Measurements from ENCODE around the gene RASL10A.

Gene RASL10A

GRCh38 chr22:29308791-29309262, 6.7 kb downstream of the RASL10A start:
- peak; percentile 48 for DNase-seq

GRCh38 chr22:29308148-29308790, 7.2 kb downstream of the RASL10A start:
- DNase-seq = no peak
- in situ Hi-C loops (cut with MboI; ENCODE audit: low pct_unique_long_range_greater_than_20kb, low sequenced_read_pairs) = no loop called here

More at GRCh38 chr22:29308791-29309262, 6.7 kb downstream of the RASL10A start:
- in situ Hi-C loops (cut with MboI; ENCODE audit: low pct_unique_long_range_greater_than_20kb, low sequenced_read_pairs) = no loop called here

- DNase-seq = no peak
- in situ Hi-C loops (cut with MboI; ENCODE audit: low pct_unique_long_range_greater_than_20kb, low sequenced_read_pairs) = no loop called here
These were observed 7.8 kb downstream of the RASL10A start for GRCh38 chr22:29307596-29308147.

- in situ Hi-C loops (cut with MboI; ENCODE audit: low pct_unique_long_range_greater_than_20kb, low sequenced_read_pairs) = no loop called here
- DNase-seq = peak; percentile 61
These were observed 8.5 kb downstream of the RASL10A start for GRCh38 chr22:29306835-29307595.

- DNase-seq = peak; percentile 82
- in situ Hi-C loops (cut with MboI; ENCODE audit: low pct_unique_long_range_greater_than_20kb, low sequenced_read_pairs) = no loop called here
These were observed 9.2 kb downstream of the RASL10A start, which contains the start of gene GAS2L1 for GRCh38 chr22:29306175-29306834. Gene GAS2L1, plus strand, starts transcription at chr22:29306650. Its CDS starts 1,456 bp downstream, at chr22:29308106.

- in situ Hi-C loops (cut with MboI; ENCODE audit: low pct_unique_long_range_greater_than_20kb, low sequenced_read_pairs) = no loop called here
- no peak for DNase-seq
These were observed 9.7 kb downstream of the RASL10A start for GRCh38 chr22:29305836-29306174.

- DNase-seq = no peak
- in situ Hi-C loops (cut with MboI; ENCODE audit: low pct_unique_long_range_greater_than_20kb, low sequenced_read_pairs) = no loop called here
These were observed 12.6 kb downstream of the RASL10A start for GRCh38 chr22:29302681-29303465.

- in situ Hi-C loops (cut with MboI; ENCODE audit: low pct_unique_long_range_greater_than_20kb, low sequenced_read_pairs) = no loop called here
- DNase-seq = no peak
These were observed 13.2 kb downstream of the RASL10A start for GRCh38 chr22:29302402-29302680.

- DNase-seq = peak; percentile 21
These were observed 13.6 kb downstream of the RASL10A start for GRCh38 chr22:29301716-29302401.

GRCh38 chr22:29300807-29301601, 14.5 kb downstream of the RASL10A start:
- in situ Hi-C loops (cut with MboI; ENCODE audit: low pct_unique_long_range_greater_than_20kb, low sequenced_read_pairs) = no loop called here

More at GRCh38 chr22:29301716-29302401, 13.6 kb downstream of the RASL10A start:
- in situ Hi-C loops (cut with MboI; ENCODE audit: low pct_unique_long_range_greater_than_20kb, low sequenced_read_pairs) = no loop called here

GRCh38 chr22:29300467-29300806, 15.1 kb downstream of the RASL10A start:
- in situ Hi-C loops (cut with MboI; ENCODE audit: low pct_unique_long_range_greater_than_20kb, low sequenced_read_pairs) = no loop called here
- no peak for DNase-seq

More at GRCh38 chr22:29300807-29301601, 14.5 kb downstream of the RASL10A start:
- DNase-seq = peak; percentile 28

- in situ Hi-C loops (cut with MboI; ENCODE audit: low pct_unique_long_range_greater_than_20kb, low sequenced_read_pairs) = no loop called here
- no peak for DNase-seq
These were observed 16.2 kb downstream of the RASL10A start for GRCh38 chr22:29299136-29299900.

GRCh38 chr22:29298641-29299040, 16.9 kb downstream of the RASL10A start:
- in situ Hi-C loops (cut with MboI; ENCODE audit: low pct_unique_long_range_greater_than_20kb, low sequenced_read_pairs) = no loop called here

GRCh38 chr22:29292379-29292778, 23.1 kb downstream of the RASL10A start:
- DNase-seq = no peak
- in situ Hi-C loops (cut with MboI; ENCODE audit: low pct_unique_long_range_greater_than_20kb, low sequenced_read_pairs) = no loop called here

More at GRCh38 chr22:29298641-29299040, 16.9 kb downstream of the RASL10A start:
- DNase-seq = no peak

- no peak for DNase-seq
- in situ Hi-C loops (cut with MboI; ENCODE audit: low pct_unique_long_range_greater_than_20kb, low sequenced_read_pairs) = no loop called here
These were observed 24.3 kb downstream of the RASL10A start for GRCh38 chr22:29291215-29291614.

- in situ Hi-C loops (cut with MboI; ENCODE audit: low pct_unique_long_range_greater_than_20kb, low sequenced_read_pairs) = no loop called here
- no peak for DNase-seq
These were observed 25.4 kb downstream of the RASL10A start for GRCh38 chr22:29290061-29290460.

- no peak for DNase-seq
- in situ Hi-C loops (cut with MboI; ENCODE audit: low pct_unique_long_range_greater_than_20kb, low sequenced_read_pairs) = no loop called here
These were observed 26.7 kb downstream of the RASL10A start for GRCh38 chr22:29288837-29289236.

All from KBM-7 (cell line).